ENCODE results near the gene C22orf15.

- TF ChIP-seq CTCF (IDR thresholded peaks at IDR 0.05) (no peak), ESRRA (CRISPR knock-in tag; IDR thresholded peaks at IDR 0.05; ENCODE audit: borderline replicate concordance) (no peak)
Observed at GRCh38 chr22:23783265-23784150, 20.7 kb downstream of the C22orf15 start.
